Mesothelial cell of epicardium (in vitro differentiated cells): ENCODE results near the gene COMMD3. TPM values are rescaled to one million over a fixed set of nuclear protein-coding genes. Genes with fewer than 3 reads are reported as not detected.

Experiments
- DNase-seq, 2 experiments: peaks; one replicate each; pipeline ENCODE4 v3.0.0; 2021; ENCODE audit warnings: low spot score in 2 of 2; ENCODE audit not compliant: unreplicated experiment in 2 of 2
- H3K27ac Mint-ChIP-seq: 2 replicates; pipeline ENCODE4 v1.8.0; 2021; ENCODE audit warnings: mixed read lengths
- H3K27me3 Mint-ChIP-seq: 2 replicates; pipeline ENCODE4 v1.8.0; 2021; ENCODE audit warnings: low read depth, mixed read lengths
- H3K36me3 Mint-ChIP-seq: 2 replicates; pipeline ENCODE4 v1.8.0; 2021; ENCODE audit warnings: mixed read lengths
- H3K4me1 Mint-ChIP-seq: 2 replicates; pipeline ENCODE4 v1.8.0; 2021; ENCODE audit warnings: mixed read lengths
- H3K4me3 Mint-ChIP-seq: 2 replicates; pipeline ENCODE4 v1.8.0; 2021; ENCODE audit warnings: mild to moderate bottlenecking, moderate library complexity, mixed read lengths
- H3K9me3 Mint-ChIP-seq: 2 replicates; pipeline ENCODE4 v1.8.0; 2021; ENCODE audit warnings: mixed read lengths
- total RNA-seq: library from RNA; stranded (reverse); gene quantifications from 3 replicates; pipeline ENCODE4 v1.2.1, GENCODE V29; 2021
- TF ChIP-seq, protein P1 (sequence below): fragments of 200-600 bp; sonication (generic); IDR thresholded peaks from one replicate; pipeline ENCODE4 v1.5.0; 2021; ENCODE audit warnings: antibody characterized with exemption; ENCODE audit not compliant: unreplicated experiment

COMMD3 gene
- total RNA-seq, 1 donor from 2014 or later = 57.3 TPM

DNA sequence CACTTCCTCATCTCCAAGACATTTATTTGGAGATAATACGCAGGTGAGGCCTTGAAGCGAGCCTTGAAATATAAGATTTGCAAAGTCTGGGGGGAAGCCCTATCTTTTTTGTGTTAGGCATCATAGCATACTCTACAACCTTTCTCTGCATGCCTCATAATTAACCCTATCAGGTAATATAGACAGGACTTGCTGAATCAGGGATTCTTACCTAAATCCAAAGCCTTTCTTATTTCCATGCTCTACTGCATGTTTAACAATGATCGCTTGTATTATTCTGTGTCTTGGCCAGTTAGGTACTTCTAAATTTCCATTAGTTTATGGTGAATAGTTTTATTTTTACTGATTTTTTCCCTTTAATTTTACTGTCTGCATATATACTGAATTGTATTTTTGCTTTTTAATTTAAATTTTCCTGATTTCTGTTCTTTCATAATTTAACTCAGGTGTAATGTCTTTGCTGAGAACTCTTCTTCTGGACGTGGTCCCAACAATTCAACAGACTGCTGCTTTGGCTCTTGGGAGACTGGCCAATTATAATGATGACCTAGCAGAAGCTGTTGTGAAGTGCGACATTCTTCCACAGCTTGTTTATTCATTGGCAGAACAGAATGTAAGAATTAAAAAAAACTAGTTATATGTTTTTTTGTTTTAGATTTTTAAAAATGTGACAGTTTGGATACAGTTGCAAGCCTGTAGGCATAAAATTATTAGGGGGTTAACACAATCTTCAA is 48.4 kb downstream of the COMMD3 start:
- DNase-seq = no peak
- TF ChIP-seq, protein P1, sequence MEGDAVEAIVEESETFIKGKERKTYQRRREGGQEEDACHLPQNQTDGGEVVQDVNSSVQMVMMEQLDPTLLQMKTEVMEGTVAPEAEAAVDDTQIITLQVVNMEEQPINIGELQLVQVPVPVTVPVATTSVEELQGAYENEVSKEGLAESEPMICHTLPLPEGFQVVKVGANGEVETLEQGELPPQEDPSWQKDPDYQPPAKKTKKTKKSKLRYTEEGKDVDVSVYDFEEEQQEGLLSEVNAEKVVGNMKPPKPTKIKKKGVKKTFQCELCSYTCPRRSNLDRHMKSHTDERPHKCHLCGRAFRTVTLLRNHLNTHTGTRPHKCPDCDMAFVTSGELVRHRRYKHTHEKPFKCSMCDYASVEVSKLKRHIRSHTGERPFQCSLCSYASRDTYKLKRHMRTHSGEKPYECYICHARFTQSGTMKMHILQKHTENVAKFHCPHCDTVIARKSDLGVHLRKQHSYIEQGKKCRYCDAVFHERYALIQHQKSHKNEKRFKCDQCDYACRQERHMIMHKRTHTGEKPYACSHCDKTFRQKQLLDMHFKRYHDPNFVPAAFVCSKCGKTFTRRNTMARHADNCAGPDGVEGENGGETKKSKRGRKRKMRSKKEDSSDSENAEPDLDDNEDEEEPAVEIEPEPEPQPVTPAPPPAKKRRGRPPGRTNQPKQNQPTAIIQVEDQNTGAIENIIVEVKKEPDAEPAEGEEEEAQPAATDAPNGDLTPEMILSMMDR = no peak
- H3K9me3 Mint-ChIP-seq = no peaks in the 10 kb centered on the region
- H3K36me3 Mint-ChIP-seq = no peaks in the 10 kb centered on the region
- no peak overlapping the region for H3K27ac Mint-ChIP-seq
- no peak overlapping the region for H3K4me3 Mint-ChIP-seq
- H3K4me1 Mint-ChIP-seq = peaks cover 4% of the 10 kb centered on the region
- H3K27me3 Mint-ChIP-seq = no peaks in the 10 kb centered on the region

DNA sequence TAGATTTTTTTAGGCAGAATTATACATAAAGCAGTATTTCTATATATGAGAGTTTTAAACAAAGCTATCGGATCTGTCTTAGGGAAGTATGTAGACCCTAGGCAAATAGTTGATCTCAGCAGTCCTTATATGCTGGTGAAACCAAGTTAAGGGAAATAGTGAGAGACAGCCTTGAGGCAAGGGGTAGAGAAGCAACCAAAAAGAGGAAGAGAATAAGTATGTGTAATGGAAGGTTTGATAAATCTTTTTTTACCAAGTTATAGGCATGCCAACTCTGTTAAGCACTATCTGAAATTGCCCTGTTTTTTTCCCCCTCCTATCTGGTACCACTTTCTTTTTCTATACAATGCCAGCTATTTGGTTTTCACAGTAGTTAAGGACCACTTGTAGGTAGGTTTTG is 49.0 kb downstream of the COMMD3 start:
- no peak overlapping the region for H3K4me3 Mint-ChIP-seq
- H3K9me3 Mint-ChIP-seq = no peaks in the 10 kb centered on the region
- H3K27ac Mint-ChIP-seq = no peak overlapping the region
- H3K36me3 Mint-ChIP-seq = no peaks in the 10 kb centered on the region
- TF ChIP-seq, protein P1 = no peak
- DNase-seq = no peak
- peaks cover 4% of the 10 kb centered on the region for H3K4me1 Mint-ChIP-seq
- no peaks in the 10 kb centered on the region for H3K27me3 Mint-ChIP-seq

DNA sequence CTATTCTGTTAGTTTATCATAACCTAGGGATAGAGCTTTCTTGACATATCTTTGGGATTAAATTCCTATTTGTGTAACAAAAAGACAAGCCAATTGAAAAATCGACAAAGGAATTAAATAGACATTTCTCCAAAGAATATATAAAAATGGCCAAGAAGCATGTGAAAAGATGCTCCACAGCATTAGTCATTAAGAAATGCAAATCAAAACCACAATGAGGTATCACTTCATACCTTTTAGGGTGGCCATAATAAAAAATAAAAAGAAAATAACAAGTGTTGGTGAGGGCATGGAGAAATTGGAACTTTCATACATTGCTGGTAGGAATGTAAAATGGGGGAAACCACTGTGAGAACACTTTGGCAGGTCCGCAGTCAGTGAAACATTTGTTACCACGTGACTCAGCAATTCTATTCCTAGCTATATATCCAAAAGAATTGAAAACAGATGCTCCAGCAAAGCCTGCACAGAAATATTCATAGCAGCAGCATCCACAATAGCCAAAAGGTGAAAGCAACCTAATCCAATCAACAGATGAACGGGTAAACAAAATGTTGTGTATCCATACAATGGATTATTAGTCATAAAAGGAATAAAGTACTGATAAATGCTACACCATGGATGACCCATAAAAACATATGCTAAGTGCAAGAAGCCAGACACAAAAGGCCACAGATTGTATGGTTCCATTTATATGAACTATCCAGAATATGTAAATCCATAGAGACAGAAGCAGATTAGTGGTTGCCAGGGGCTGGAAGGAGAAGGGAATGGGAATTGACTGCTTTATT is 49.7 kb downstream of the COMMD3 start:
- no peak for DNase-seq
- Mint-ChIP-seq H3K9me3 (no peaks in the 10 kb centered on the region), H3K4me3 (no peak overlapping the region), H3K4me1 (peaks cover 4% of the 10 kb centered on the region), H3K27me3 (no peaks in the 10 kb centered on the region), H3K27ac (no peak overlapping the region), H3K36me3 (no peaks in the 10 kb centered on the region)
- TF ChIP-seq, protein P1 = no peak

DNA sequence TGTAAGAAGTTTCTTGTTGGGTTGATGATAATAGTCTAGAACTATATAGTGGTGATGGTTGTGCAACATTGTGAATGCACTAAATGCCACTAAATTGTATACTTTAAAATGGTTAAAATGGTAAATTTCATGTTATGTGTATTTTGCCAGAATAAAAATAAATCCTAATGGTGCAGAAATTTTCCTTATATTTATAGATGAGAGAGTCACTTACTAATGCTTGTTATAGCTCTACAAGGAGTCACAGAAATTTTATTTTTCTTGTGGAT is 50.2 kb downstream of the COMMD3 start:
- DNase-seq = no peak
- Mint-ChIP-seq H3K36me3 (no peaks in the 10 kb centered on the region), H3K4me1 (peaks cover 4% of the 10 kb centered on the region), H3K27ac (no peak overlapping the region), H3K4me3 (no peak overlapping the region), H3K27me3 (no peaks in the 10 kb centered on the region), H3K9me3 (no peaks in the 10 kb centered on the region)
- TF ChIP-seq, protein P1 = no peak

DNA sequence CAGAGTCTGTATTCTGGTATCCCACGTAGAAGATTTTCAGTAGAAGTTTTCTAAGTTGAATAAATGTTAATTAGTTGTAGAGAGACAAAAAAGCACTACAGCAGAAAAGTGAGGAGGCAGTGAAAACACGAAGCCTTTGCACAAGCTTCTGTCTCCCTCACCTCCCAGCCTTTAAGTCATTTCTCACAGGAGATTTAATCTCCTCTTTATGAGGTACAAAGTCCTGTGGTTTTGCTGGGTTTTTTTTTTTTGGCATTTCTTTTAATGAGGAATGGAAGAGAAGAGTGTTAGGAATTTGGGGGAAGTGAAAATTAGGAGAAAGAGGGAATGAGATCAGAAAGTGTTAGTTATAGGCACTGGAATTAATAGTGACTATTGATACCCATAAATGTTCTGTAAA is 50.6 kb downstream of the COMMD3 start:
- peaks cover 4% of the 10 kb centered on the region for H3K4me1 Mint-ChIP-seq
- TF ChIP-seq, protein P1 = no peak
- no peaks in the 10 kb centered on the region for H3K9me3 Mint-ChIP-seq
- DNase-seq = no peak
- H3K27me3 Mint-ChIP-seq = no peaks in the 10 kb centered on the region
- H3K36me3 Mint-ChIP-seq = no peaks in the 10 kb centered on the region
- H3K27ac Mint-ChIP-seq = no peak overlapping the region
- no peak overlapping the region for H3K4me3 Mint-ChIP-seq
